ENCODE results near the gene AMBRA1.
A peak's percentile ranks its signal among the peaks of the same experiment; 100 is the strongest.

Gene AMBRA1

GRCh38 chr11:46625406-46625805, 31.6 kb upstream of the AMBRA1 start:
- no peak for TF ChIP-seq CTCF (IDR thresholded peaks at IDR 0.05; ENCODE audit: low read depth, low read length)
- DNase-seq (ENCODE audit: extremely low read depth, low read depth), result no peak

- no peak for DNase-seq (ENCODE audit: extremely low read depth, low read depth)
- TF ChIP-seq CTCF (IDR thresholded peaks at IDR 0.05; ENCODE audit: low read depth, low read length), result no peak
Measured at GRCh38 chr11:46618837-46619236, 25.0 kb upstream of the AMBRA1 start.

- TF ChIP-seq CTCF (IDR thresholded peaks at IDR 0.05; ENCODE audit: low read depth, low read length), result no peak
- no peak for DNase-seq (ENCODE audit: extremely low read depth, low read depth)
Measured at GRCh38 chr11:46617972-46618314, 24.1 kb upstream of the AMBRA1 start.

GRCh38 chr11:46617134-46617971, 23.5 kb upstream of the AMBRA1 start, which contains the start of the genes ATG13 and HARBI1:
TSS of gene ATG13 (plus strand) at chr11:46617553. CDS start at chr11:46644292, 26,739 bp downstream.
TSS of gene HARBI1 (minus strand) at chr11:46617227. CDS start at chr11:46616237, 990 bp downstream.
- TF ChIP-seq CTCF (IDR thresholded peaks at IDR 0.05; ENCODE audit: low read depth, low read length), result peak; percentile 87
- peak; percentile 56 for DNase-seq (ENCODE audit: extremely low read depth, low read depth)

GRCh38 chr11:46616551-46617133, 22.8 kb upstream of the AMBRA1 start:
- no peak for DNase-seq (ENCODE audit: extremely low read depth, low read depth)
- no peak for TF ChIP-seq CTCF (IDR thresholded peaks at IDR 0.05; ENCODE audit: low read depth, low read length)

- DNase-seq (ENCODE audit: extremely low read depth, low read depth), result no peak
- no peak for TF ChIP-seq CTCF (IDR thresholded peaks at IDR 0.05; ENCODE audit: low read depth, low read length)
Measured at GRCh38 chr11:46615756-46616155, 21.9 kb upstream of the AMBRA1 start.

GRCh38 chr11:46612326-46612725, 18.5 kb upstream of the AMBRA1 start:
- no peak for TF ChIP-seq CTCF (IDR thresholded peaks at IDR 0.05; ENCODE audit: low read depth, low read length)
- no peak for DNase-seq (ENCODE audit: extremely low read depth, low read depth)

Data from AG09319 (cell line).